Measurements from ENCODE around the gene EMID1.
"Not testable (repeated sequence)": the region's sequence is repeated elsewhere in the genome, so short reads cannot be mapped to it uniquely, and the experiment has no call there.

EMID1 gene

DNA sequence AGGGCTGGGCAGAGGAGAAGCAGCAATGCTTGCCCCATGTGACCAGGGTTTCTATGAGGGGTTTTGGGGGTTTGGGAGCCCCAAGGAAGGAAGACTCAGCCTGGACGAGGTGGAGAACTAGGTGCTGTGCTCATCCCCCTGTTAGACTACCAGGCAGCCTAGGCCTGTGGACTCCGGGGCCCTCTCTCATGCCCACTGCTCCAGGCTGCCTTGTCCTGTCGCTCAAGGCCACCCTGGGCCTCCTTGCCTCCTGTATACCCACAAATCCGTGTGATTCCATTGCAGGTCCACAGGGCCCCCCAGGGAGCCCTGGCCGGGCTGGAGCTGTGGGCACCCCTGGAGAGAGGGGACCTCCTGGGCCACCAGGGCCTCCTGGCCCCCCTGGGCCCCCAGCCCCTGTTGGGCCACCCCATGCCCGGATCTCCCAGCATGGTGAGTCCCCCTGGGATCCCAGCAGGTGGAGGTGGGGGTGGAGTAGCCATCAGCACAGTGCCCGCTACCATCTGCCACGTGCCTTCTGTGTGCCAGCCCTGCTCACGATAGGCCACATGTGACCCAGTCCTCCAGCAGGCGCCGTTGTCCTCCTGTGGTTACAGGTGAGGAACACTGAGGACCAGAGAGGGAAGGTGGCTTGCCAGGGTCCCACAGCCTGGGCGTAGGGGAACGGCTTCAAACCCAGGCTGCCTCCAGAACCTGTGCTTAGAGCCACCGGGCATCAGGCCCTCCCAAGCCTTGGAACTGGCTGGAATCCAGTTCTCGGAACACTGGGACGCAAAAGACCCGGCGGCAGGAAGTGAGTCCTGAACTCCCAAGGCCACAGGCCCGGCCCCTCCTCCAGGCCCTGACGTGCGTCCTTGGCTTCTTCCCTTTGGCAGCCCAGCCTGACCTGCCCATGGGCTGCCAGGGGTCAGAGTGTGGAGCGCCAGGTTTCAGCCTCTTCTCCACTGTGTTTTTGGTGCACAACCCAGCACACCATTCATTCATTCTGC lies 26.6 kb downstream of the EMID1 start:
- DNase-seq: no peak

- DNase-seq: no peak
These were observed 27.7 kb downstream of the EMID1 start for GRCh38 chr22:29233277-29233877.

GRCh38 chr22:29240481-29240880 lies 34.8 kb downstream of the EMID1 start:
- DNase-seq: not testable (repeated sequence)

DNA sequence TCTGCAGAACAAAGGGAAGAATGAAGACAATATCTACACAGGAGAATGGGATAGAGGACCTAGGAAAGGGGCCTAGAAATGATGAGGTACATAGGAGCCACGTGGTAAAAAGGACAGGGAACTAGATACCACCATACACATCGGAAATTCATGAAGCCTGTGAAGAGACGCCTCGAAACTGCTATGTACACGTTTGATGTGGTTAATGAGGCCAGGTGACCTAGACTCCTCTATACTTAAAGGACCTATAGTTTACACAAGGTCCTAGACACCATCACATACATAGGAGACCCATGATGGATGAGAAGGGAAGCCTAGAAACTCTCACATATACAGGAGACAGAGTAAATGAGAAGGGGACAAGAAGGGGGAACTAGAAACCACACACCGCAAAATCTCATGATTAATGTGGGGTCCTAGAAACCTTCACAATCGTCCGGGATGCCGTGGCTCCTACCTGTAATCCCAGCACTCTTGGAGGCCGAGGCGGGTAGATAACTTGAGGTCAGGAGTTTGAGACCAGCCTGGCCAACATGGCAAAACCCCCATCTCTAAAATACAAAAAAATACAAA lies 38.3 kb downstream of the EMID1 start:
- no peak for DNase-seq

DNA sequence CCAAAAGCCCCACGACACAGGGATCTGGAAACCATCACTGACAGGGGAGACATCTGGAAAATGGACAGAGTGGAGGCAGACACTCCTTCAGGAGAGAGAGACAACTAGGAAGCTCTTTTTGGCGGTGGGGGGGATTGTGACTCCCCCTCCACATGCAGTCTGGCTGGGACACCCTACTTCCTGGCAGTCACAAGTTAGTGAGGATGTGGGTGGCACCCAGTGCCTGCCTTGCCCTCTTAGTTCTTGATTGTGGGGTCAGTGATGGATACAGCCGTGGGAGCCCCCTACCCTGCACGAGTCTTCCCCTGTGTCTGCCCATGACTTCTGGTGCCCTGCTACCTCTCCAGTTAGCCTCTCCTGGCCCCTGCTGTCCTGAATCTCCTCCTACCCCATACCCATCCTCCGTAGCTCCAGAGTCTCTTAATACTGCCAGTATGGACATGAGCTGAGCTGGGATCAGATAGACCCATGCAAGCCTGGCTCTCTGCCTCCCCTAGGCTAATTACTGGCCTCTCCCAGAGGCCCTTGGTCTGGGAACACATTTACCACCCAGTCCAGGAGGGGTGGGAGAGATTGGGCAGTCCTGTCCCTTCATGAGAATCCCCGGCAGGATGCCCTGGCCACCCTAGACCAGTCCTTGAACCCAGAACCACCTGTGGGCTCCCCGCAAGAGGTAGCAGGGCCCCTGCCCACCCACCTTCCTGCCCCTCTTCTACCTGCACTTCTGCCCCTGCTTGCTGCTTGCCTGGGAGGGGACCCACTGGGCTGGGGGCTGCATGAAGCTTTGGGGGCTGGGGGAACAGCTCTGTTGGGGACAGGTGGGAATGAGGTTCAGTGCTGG lies 39.3 kb downstream of the EMID1 start:
- no peak for DNase-seq

DNA sequence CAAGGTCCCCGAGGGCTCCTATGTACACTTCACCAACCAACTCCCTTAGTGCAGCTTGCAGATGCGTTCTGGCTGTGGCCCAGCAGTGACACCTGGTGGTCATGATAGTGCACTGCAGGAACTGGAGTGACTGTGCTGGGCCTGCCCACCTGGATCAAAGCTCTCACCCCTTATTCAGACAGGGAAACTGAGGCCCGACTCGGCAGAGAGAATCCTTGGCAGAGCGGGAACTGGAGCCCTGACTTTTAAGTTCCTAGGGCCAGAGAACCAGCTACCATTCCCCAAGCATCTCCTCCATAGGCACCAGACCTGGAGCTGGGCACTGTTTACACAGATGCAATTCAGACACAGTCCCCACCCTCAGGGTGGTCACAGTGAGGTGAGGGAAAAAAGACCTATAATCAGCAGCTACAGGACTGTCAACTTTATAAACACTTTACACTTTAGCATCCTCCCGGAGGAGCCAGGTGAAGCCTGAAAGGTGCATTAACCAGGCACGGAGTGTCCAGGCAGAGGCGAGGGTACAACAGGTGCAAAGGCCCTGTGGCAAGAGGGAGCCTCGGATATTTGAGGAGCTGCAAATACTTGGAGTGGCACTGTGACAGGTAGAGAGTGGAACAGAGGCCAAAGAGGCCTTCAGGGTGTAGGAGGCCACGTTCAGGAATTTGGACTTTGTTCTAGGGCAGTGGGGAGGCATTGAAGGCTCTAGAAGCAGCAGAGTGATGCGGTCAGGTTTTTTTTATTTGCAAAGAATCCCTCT lies 40.1 kb downstream of the EMID1 start:
- peak; percentile 38 for DNase-seq

DNA sequence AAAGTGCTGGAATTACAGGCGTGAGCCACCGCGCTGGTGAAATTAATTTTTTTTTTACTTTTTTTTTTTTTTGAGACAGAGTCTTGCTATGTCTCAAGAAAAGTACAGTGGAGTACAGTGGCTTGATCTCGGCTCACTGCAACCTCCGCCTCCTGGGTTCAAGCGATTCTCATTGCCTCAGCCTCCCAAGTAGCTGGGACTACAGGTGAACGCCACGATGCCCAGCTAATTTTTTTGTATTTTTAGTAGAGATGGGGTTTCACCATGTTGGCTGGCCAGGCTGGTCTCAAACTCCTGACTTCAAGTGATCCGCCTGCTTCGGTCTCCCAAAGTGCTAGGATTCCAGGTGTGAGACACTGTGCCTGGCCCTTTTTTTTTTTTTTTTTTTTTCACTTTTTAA lies 42.2 kb downstream of the EMID1 start:
- not testable (repeated sequence) for DNase-seq

- DNase-seq: no peak
These were observed 45.6 kb downstream of the EMID1 start for GRCh38 chr22:29251265-29251664.

DNA sequence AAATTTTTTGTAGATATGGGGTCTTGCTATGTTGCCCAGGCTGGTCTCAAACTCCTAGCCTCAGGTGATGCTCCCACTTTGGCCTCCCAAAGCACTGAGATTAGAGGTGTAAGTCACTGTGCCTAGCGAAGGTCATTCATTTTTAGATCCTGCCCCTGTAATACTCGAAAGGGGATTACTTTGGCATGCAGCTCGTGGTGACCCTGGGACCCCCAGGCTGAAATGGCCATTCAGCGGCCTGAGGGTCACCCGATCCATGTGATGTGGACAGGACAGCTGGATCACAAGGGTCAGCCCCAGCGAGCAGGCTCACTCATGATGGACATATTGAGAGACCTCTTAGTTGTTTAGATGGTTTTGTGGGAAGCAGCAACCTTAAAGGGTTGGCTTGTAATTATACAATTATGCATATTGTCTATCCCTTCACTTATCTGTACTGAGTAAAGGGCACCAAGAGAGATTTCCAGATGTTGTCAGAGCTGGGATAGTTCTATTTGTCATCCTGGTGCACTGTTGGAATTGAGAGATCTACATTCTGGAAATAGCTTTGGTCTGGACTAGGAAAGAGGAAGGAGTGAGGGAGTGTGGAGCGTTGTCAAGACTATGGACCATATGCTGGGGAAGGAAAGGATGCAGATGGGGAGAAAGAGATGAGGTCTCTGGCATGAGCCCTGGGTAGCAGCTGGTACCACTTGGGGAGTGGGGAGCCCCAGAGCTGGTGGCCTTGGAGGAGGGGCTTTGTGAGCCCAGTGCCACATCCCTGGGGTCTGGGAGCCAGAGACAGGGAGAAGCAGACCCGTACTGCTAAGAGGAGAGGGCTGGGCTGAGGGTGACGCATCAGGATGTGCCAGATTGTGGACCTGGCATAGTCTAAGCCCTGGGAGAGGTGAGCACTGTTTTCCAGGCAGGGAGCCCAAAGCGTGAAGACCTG lies 46.5 kb downstream of the EMID1 start:
- DNase-seq: no peak

GRCh38 chr22:29253561-29254285 lies 48.0 kb downstream of the EMID1 start:
- no peak for DNase-seq

DNA sequence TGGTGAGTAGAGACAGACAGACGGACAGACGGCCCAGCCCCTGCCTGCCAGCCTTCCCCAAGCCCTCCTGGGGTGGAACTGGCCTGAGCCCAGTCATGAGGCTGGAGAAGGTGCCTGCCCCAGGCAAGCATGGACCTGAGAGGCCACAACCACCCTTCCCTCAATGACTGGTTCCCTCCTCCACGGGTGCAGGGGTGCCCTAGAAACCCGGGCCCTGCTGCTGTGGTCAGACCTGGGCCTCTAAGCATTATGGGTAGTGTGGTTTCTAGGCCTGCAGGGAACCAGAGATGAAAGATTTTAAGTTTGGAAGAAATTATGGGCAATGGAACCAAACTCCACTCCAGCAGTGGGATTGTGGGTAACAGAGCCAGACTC lies 48.6 kb downstream of the EMID1 start:
- DNase-seq: no peak

DNA sequence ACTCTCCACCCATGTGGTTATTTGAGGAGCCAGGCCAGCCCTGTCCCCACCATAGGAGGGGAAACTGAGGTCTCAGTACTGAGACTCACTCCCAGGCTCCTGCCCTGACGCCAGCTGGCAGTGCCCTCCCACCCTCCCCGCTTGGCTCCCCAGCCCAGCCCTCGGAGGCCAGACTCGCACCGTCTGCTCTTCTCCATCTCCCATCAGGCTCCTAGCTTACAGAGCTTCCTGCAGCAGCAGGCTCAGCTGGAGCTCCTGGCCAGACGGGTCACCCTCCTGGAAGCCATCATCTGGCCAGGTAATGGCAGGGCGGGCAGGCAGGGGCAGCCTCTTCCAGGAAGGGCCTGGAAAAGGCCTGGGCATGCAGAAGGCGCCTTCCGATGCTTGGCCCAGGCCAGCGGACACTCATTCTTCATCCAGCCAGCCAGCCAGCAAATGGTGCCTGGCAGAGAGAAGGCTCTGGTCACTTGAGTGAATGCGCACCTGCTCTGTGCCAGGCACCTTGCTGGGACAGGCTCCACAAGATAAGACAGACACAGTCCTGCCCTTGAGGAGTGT lies 49.4 kb downstream of the EMID1 start:
- no peak for DNase-seq

GRCh38 chr22:29256606-29257325 lies 51.1 kb downstream of the EMID1 start:
- no peak for DNase-seq

DNA sequence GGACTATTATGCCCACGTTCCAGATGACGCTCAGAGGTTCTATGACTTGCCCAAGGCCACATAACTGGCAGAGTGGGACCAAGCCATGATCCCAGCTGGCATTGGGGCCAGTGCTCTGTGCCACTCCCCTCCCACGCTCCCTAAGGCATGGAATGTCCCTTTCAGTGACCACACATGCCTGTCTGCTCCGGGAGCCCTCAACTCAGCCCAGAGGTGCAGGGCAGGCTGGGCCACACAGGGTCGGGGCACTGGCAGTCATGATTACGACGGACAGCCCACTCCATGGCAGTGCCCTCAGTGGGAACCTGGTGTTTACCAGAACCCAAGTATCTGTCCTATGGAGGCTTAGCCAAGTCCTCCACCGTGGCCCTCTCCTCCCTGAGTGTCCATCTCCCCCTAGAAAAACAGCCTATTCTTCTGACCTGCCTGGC lies 52.1 kb downstream of the EMID1 start:
- DNase-seq: no peak

- no peak for DNase-seq
These were observed 52.9 kb downstream of the EMID1 start for GRCh38 chr22:29258407-29259252.

DNA sequence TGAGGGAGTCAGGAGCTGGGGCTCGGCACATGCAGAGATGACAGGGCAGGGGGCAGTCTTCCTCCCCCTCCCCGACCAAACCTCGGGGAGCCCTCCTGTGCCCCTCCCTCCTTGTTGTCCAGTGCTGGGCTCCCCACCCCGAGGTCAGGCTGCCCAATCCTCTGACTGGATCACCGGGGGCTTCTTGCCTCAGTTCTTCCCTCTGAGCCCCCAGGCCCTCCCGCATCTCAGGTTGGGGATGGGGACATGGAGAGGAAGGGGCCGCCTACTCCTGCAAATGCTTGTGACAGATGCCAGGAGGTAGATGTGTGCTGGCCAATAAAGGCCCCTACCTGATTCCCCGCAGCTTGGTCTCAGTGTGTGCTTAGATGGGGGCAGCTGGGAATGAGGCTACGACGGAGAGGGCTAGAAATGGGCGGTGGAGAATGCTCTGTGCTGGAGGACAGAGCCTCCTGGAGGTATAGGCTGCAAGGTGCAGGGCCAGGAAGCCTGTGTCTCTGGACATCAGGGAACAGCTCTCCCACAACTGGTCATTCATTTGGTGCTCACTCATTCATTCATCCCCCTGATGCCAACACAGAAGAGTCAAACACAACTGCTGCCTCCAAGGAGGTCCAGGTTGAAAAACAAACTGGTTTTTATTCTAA lies 53.7 kb downstream of the EMID1 start:
- DNase-seq: no peak

GRCh38 chr22:29260031-29260560 lies 54.4 kb downstream of the EMID1 start:
- no peak for DNase-seq

Data from NCI-H1436 treated with DMSO at 0.1 percent for 48 hours (cell line).